ENCODE data around the gene NTM. TPM values are rescaled to one million over a fixed set of nuclear protein-coding genes. Genes with fewer than 3 reads are reported as not detected.

NTM gene
- total and polyA plus RNA-seq, 2 donors from 2014 or later, result 0.92 to 10.3 TPM

DNA sequence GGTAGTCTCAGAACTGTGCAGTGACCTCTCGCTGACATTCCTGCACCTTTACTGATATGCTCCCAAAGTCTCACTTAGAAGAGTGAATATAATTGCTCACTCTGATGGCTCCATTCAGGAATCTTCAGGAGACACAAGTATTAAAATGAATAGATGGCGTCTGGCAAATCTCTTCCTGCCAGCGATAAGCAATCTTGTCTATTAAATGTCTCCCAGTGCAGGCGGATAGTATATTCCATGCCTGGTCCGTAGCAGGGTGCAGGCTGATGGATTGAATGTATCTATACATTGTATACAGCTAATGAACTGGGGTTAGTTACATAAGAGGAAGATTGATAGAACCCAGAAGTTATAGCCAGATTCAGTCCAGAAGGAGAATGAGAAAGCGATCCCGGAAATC lies 575.3 kb downstream of the NTM start:
- Histone ChIP-seq H3K4me3 (ENCODE audit: low read length in 3 of 3) (no peak overlapping the region), H3K9ac (ENCODE audit: low read length in 3 of 3) (no peak overlapping the region), H3K27ac (ENCODE audit: low read depth in 2 of 2, low read length in 2 of 2) (no peak overlapping the region), H3K36me3 (ENCODE audit: control insufficient read depth in 2 of 3, insufficient read depth in 3 of 3, low read length in 3 of 3) (no peaks in the 10 kb centered on the region), H3K4me1 (ENCODE audit: control insufficient read depth in 2 of 3, insufficient read depth in 2 of 3, low read depth in 1 of 3, low read length in 3 of 3) (no peaks in the 10 kb centered on the region), H3K27me3 (ENCODE audit: control insufficient read depth, insufficient read depth, low read length) (no peaks in the 10 kb centered on the region), H3K9me3 (ENCODE audit: control insufficient read depth in 2 of 3, insufficient read depth in 1 of 3, low read length in 3 of 3) (no peaks in the 10 kb centered on the region)
- intact Hi-C loops (cut with DNase I), result no loop called here
- TF ChIP-seq CTCF (IDR thresholded peaks at IDR 0.05; ENCODE audit: borderline replicate concordance, extremely low read depth, insufficient read depth), result no peak
- DNase-seq (no peak), FAIRE-seq (no peak)

DNA sequence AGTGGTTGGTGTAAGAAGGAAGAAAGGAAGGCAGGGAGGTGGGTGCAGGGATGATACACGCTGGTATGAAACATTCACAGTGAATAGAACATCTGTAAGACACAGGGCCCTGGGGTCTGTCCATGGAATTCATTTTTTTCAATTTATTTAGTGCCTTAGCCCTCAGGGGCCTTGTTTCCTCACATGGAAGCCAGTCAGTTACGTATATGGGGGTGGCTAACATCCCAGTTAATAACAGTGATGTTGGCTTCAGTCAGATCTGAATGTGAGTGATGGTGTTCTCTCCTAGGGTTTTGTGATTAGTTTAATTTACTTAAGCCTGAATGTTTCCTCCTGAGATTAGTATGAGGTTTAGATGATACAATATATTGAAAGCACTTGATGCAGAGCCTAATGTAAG lies 577.1 kb downstream of the NTM start:
- intact Hi-C loops (cut with DNase I), result no loop called here
- no peak for DNase-seq
- no peaks in the 10 kb centered on the region for H3K4me1 ChIP-seq (ENCODE audit: control insufficient read depth in 2 of 3, insufficient read depth in 2 of 3, low read depth in 1 of 3, low read length in 3 of 3)
- no peak overlapping the region for H3K9ac ChIP-seq (ENCODE audit: low read length in 3 of 3)
- no peak overlapping the region for H3K4me3 ChIP-seq (ENCODE audit: low read length in 3 of 3)
- no peak for TF ChIP-seq CTCF (IDR thresholded peaks at IDR 0.05; ENCODE audit: borderline replicate concordance, extremely low read depth, insufficient read depth)
- H3K27me3 ChIP-seq (ENCODE audit: control insufficient read depth, insufficient read depth, low read length), result no peaks in the 10 kb centered on the region
- no peak for FAIRE-seq
- H3K36me3 ChIP-seq (ENCODE audit: control insufficient read depth in 2 of 3, insufficient read depth in 3 of 3, low read length in 3 of 3), result no peaks in the 10 kb centered on the region
- no peaks in the 10 kb centered on the region for H3K9me3 ChIP-seq (ENCODE audit: control insufficient read depth in 2 of 3, insufficient read depth in 1 of 3, low read length in 3 of 3)
- H3K27ac ChIP-seq (ENCODE audit: low read depth in 2 of 2, low read length in 2 of 2), result no peak overlapping the region

DNA sequence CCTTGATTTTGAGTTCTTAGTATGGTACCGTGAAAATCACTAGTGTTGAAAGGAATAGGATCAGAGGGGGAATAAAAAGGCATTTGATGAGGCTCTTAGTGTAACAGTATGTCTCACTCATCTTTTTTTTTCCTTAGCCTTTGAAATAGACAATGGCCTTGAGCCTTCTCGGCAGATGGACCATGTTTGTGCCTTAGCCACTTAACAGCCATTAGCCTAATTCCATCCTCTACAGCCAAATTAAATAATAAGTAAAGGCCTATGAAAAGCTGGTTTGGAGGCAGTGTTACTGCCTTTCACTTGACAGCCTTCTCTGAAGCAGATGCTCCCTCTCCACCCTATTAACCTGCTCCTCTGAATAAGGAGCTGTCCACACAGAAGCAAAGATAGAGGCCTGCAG lies 580.7 kb downstream of the NTM start:
- Histone ChIP-seq H3K27ac (ENCODE audit: low read depth in 2 of 2, low read length in 2 of 2) (no peak overlapping the region), H3K4me3 (ENCODE audit: low read length in 3 of 3) (no peak overlapping the region), H3K27me3 (ENCODE audit: control insufficient read depth, insufficient read depth, low read length) (no peaks in the 10 kb centered on the region), H3K4me1 (ENCODE audit: control insufficient read depth in 2 of 3, insufficient read depth in 2 of 3, low read depth in 1 of 3, low read length in 3 of 3) (no peaks in the 10 kb centered on the region), H3K9me3 (ENCODE audit: control insufficient read depth in 2 of 3, insufficient read depth in 1 of 3, low read length in 3 of 3) (no peaks in the 10 kb centered on the region), H3K9ac (ENCODE audit: low read length in 3 of 3) (no peak overlapping the region), H3K36me3 (ENCODE audit: control insufficient read depth in 2 of 3, insufficient read depth in 3 of 3, low read length in 3 of 3) (no peaks in the 10 kb centered on the region)
- TF ChIP-seq CTCF (IDR thresholded peaks at IDR 0.05; ENCODE audit: borderline replicate concordance, extremely low read depth, insufficient read depth), result no peak
- DNase-seq, result no peak
- intact Hi-C loops (cut with DNase I), result no loop called here
- FAIRE-seq, result no peak

DNA sequence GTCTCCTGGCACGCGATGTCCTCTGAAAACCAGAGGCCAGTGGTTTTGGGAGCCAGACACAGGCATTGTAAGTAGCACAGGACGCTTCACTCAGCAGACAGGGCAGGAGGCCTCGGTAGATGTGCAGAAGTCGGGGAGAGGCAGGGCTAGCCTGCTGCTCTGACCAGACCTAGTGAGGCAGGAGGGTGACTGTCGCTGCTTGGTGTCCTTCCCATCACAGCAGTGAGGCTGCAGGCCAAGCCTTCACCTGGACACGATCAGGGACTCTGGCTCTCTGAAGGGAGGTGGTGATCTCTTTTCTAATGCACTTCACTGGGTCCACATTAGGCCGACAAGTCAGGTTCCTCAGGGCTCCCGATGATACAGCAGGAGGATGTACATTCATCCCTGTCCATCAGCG lies 583.7 kb downstream of the NTM start:
- Histone ChIP-seq H3K27me3 (ENCODE audit: control insufficient read depth, insufficient read depth, low read length) (no peaks in the 10 kb centered on the region), H3K36me3 (ENCODE audit: control insufficient read depth in 2 of 3, insufficient read depth in 3 of 3, low read length in 3 of 3) (no peaks in the 10 kb centered on the region), H3K27ac (ENCODE audit: low read depth in 2 of 2, low read length in 2 of 2) (no peak overlapping the region), H3K9me3 (ENCODE audit: control insufficient read depth in 2 of 3, insufficient read depth in 1 of 3, low read length in 3 of 3) (no peaks in the 10 kb centered on the region), H3K4me1 (ENCODE audit: control insufficient read depth in 2 of 3, insufficient read depth in 2 of 3, low read depth in 1 of 3, low read length in 3 of 3) (no peaks in the 10 kb centered on the region), H3K4me3 (ENCODE audit: low read length in 3 of 3) (no peak overlapping the region), H3K9ac (ENCODE audit: low read length in 3 of 3) (no peak overlapping the region)
- DNase-seq (no peak), FAIRE-seq (no peak)
- intact Hi-C loops (cut with DNase I), result no loop called here
- TF ChIP-seq CTCF (IDR thresholded peaks at IDR 0.05; ENCODE audit: borderline replicate concordance, extremely low read depth, insufficient read depth), result no peak
